GM23338 (cell line): ENCODE measurements around the gene SPHK1. TPM values are rescaled to one million over a fixed set of nuclear protein-coding genes. Genes with fewer than 3 reads are reported as not detected.

Source experiments
- ATAC-seq: fragments of 200-7000 bp; cut with Tn5 transposase; 3 replicates; pipeline ENCODE4 v1.9.1; 2020
- DNase-seq: peaks from one replicate; pipeline ENCODE4 v3.0.0-alpha.2; 2015; ENCODE audit warnings: low spot score
- H2AFZ ChIP-seq: fragments of 200-600 bp; sonication (generic); 2 replicates; pipeline ENCODE4 v1.8.0; 2016; ENCODE audit warnings: antibody characterized with exemption, mild to moderate bottlenecking, moderate library complexity
- H3F3A ChIP-seq: fragments of 200-600 bp; sonication (generic); replicated peaks from 2 replicates; pipeline ENCODE4 v1.8.0; 2017; ENCODE audit warnings: antibody characterized with exemption, mixed run types, low read depth
- H3K27ac ChIP-seq: fragments of 200-600 bp; sonication (generic); 2 replicates; pipeline ENCODE4 v1.6.1; 2016; ENCODE audit warnings: low read depth
- H3K27me3 ChIP-seq: fragments of 200-600 bp; sonication (generic); 2 replicates; pipeline ENCODE4 v1.8.0; 2016; ENCODE audit warnings: mild to moderate bottlenecking, mixed run types, moderate library complexity; ENCODE audit not compliant: insufficient read depth
- H3K36me3 ChIP-seq: fragments of 200-600 bp; sonication (generic); 2 replicates; pipeline ENCODE4 v1.8.0; 2016; ENCODE audit warnings: mild to moderate bottlenecking; ENCODE audit not compliant: insufficient read depth
- H3K4me1 ChIP-seq: fragments of 200-600 bp; sonication (generic); 2 replicates; pipeline ENCODE4 v1.8.0; 2016; ENCODE audit warnings: mild to moderate bottlenecking, moderate library complexity; ENCODE audit not compliant: insufficient read depth
- H3K4me2 ChIP-seq: fragments of 200-600 bp; sonication (generic); 2 replicates; pipeline ENCODE4 v1.7.1; 2017; ENCODE audit warnings: mixed run types
- H3K4me3 ChIP-seq: fragments of 200-600 bp; sonication (generic); 2 replicates; pipeline ENCODE4 v1.6.1; 2016; ENCODE audit warnings: mixed run types
- H3K79me2 ChIP-seq: fragments of 200-600 bp; sonication (generic); replicated peaks from 2 replicates; pipeline ENCODE4 v1.8.0; 2017; ENCODE audit warnings: mild to moderate bottlenecking; ENCODE audit not compliant: insufficient read depth
- H3K9me2 ChIP-seq: fragments of 200-600 bp; sonication (generic); 2 replicates; pipeline ENCODE4 v1.8.0; 2017; ENCODE audit not compliant: insufficient read depth
- H4K20me1 ChIP-seq: fragments of 200-600 bp; sonication (generic); replicated peaks from 2 replicates; pipeline ENCODE4 v1.8.0; 2017; ENCODE audit warnings: mild to moderate bottlenecking; ENCODE audit not compliant: insufficient read depth
- H3K27ac Mint-ChIP-seq: 2 replicates; pipeline ENCODE4 v1.8.0; 2020; ENCODE audit warnings: inconsistent platforms, mild to moderate bottlenecking, moderate library complexity, mixed read lengths
- H3K27me3 Mint-ChIP-seq: 3 replicates; pipeline ENCODE4 v1.8.0; 2022; ENCODE audit warnings: low read depth, mild to moderate bottlenecking, moderate library complexity, mixed read lengths, inconsistent platforms; ENCODE audit not compliant: insufficient read depth, poor library complexity
- H3K36me3 Mint-ChIP-seq: 3 replicates; pipeline ENCODE4 v1.8.0; 2021; ENCODE audit warnings: low read depth, mild to moderate bottlenecking, inconsistent platforms, moderate library complexity, mixed read lengths
- H3K4me1 Mint-ChIP-seq: 3 replicates; pipeline ENCODE4 v1.8.0; 2020; ENCODE audit warnings: mild to moderate bottlenecking, inconsistent platforms, mixed read lengths
- H3K4me3 Mint-ChIP-seq: 3 replicates; pipeline ENCODE4 v1.8.0; 2021; ENCODE audit warnings: moderate library complexity, mild to moderate bottlenecking, inconsistent platforms, mixed read lengths
- H3K9me3 Mint-ChIP-seq: 3 replicates; pipeline ENCODE4 v1.8.0; 2020; ENCODE audit warnings: moderate library complexity, mild to moderate bottlenecking, inconsistent platforms, mixed read lengths
- CREB1 ChIP-seq: fragments of 250-450 bp; sonication (Bioruptor Pico); IDR thresholded peaks from 2 replicates; pipeline ENCODE4 v1.5.0; 2020; ENCODE audit warnings: low read depth, mild to moderate bottlenecking, moderate library complexity
- EZH2 ChIP-seq: fragments of 200-600 bp; sonication (generic); IDR thresholded peaks from one replicate; pipeline ENCODE4 v1.8.0; 2017; ENCODE audit warnings: antibody characterized with exemption, mild to moderate bottlenecking, low read depth; ENCODE audit not compliant: unreplicated experiment
- EZH2phosphoT487 ChIP-seq: fragments of 200-600 bp; sonication (generic); IDR thresholded peaks from one replicate; pipeline ENCODE4 v1.8.1; 2018; ENCODE audit warnings: antibody characterized with exemption; ENCODE audit not compliant: unreplicated experiment
- JUNB ChIP-seq: IDR thresholded peaks from one replicate; pipeline ENCODE4 v1.6.1; 2016; ENCODE audit warnings: antibody characterized with exemption; ENCODE audit not compliant: unreplicated experiment
- NANOG ChIP-seq: IDR thresholded peaks from 2 replicates; pipeline ENCODE4 v1.6.1; 2016; ENCODE audit warnings: antibody characterized with exemption, borderline replicate concordance
- POLR2AphosphoS5 ChIP-seq: IDR thresholded peaks from 2 replicates; pipeline ENCODE4 v1.6.1; 2016; ENCODE audit warnings: antibody characterized with exemption, low read depth
- ZNF114 ChIP-seq: fragments of 250-450 bp; sonication (Bioruptor Pico); IDR thresholded peaks from 2 replicates; pipeline ENCODE4 v1.5.0; 2020; ENCODE audit warnings: mild to moderate bottlenecking, moderate library complexity
- polyA plus RNA-seq: library from polyadenylated mRNA; unstranded; fragments of >200 nt; fragmentation: Nextera tagmentation; extraction: Ambion mirVana; gene quantifications from 2 replicates; pipeline ENCODE4 v1.2.1, GENCODE V29; 2016
- total RNA-seq: library from RNA; depleted of rRNA; stranded (reverse); fragments of >200 nt; shearing (Covaris generic); gene quantifications from 2 replicates; pipeline ENCODE4 v1.2.3, GENCODE V29; 2014
- TF ChIP-seq, protein P1 (sequence below), 2 experiments: fragments of 200-600 bp in 1 of 2; sonication (generic) in 1 of 2; conservative IDR thresholded peaks; 2 replicates each; pipeline versions ENCODE4 v1.5.1 to v1.6.1; 2016 to 2017; ENCODE audit warnings: antibody characterized with exemption in 2 of 2, low read depth in 2 of 2, mild to moderate bottlenecking in 2 of 2, moderate library complexity in 1 of 2
- TF ChIP-seq, protein P2 (sequence below): IDR thresholded peaks from one replicate; pipeline ENCODE4 v1.6.1; 2018; ENCODE audit warnings: antibody characterized with exemption; ENCODE audit not compliant: unreplicated experiment
- TF ChIP-seq, protein P3 (sequence below): IDR thresholded peaks from 2 replicates; pipeline ENCODE4 v1.6.1; 2016; ENCODE audit warnings: antibody characterized with exemption

SPHK1 gene
- total and polyA plus RNA-seq, 2 experiments from 2014 or later: 1.3 to 3.2 TPM

DNA sequence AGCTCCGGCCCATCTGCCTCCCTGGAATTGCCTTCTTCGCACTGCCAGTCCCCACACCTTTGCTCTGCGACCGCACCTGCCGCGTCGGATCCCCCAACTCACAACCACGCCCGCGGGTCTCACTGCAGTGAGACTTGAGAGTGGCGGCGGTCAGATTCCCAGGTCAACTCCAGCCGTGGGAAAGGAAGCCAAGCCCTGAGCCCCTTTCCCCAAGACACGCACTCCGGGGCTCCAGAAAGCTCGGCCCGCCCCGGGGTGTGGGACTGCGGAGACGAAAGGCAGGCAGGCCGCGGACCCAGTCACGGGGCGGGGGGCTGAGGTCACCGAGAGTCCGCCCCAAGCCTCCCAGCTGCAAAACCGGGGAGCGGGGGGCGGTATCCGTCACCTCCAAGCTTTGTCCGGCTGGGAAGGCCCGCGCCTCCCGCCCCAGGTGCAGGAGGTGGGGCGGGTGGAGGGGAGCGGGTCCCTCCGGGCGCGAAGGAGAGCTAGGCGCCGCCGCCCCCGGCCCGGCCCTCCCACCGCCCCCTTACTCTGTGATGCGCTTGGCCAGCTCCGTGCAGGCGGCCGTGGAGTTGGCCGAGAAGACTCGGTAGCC, 31.3 kb upstream of the SPHK1 start (continued):
- TF ChIP-seq EZH2: no peak

DNA sequence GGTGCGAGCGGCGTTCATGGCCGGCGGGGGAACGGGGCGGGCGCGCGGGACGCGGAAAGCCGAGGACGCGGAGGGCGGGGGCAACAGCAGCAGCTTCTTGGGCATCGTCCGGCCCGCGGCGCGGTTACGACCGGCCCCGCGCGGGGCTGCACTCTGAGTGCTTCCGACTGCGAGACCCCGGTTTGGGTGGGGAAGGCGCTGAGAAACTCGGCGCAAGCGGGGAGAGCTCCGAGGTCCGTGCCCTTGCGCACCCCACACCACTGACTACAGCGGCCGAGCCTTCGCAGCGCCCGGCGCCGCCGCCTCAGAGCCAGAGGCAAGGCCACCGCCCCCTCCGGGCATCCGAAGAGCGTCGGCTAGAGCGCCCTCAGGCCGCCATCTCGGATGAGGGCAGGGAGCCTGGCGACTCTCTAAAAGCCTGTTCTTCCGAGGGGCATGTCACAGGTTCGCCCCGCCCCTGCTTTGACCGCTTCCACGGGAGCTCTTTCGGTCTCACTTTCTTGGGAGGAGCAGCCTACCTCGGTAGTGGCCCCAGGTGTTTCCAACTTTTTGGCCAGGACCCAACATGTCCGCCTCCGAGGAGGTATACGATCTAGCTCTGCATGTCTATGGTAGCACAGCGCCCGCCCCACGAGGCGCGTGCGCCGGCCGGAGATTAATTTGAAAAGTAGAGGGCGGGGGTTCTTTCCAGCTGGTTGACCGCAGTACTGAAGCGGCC, 30.7 kb upstream of the SPHK1 start, which contains the start of gene PRPSAP1:
TSS of gene PRPSAP1 (minus strand) at position 318 of the 718 bp plus-strand sequence. CDS start at position 105, 213 bp downstream.
- Histone ChIP-seq H3K4me2 (peak within 1 kb of the TSS; percentile 81), H3K9me2 (no peaks in the 10 kb centered on the region), H3K79me2 (peaks cover 32% of the 10 kb centered on the region), H2AFZ (peak within 1 kb of the TSS; percentile 93), H3K27me3 (no peaks in the 10 kb centered on the region), H4K20me1 (peaks cover 4% of the 10 kb centered on the region; the same call in 1 of the 2 replicates), H3K27ac (peak within 1 kb of the TSS; percentile 94), H3K36me3 (no peaks in the 10 kb centered on the region), H3K4me1 (peaks cover 7% of the 10 kb centered on the region), H3K4me3 (peak within 1 kb of the TSS; percentile 88), H3F3A (no peaks in the 10 kb centered on the region)
- DNase-seq (peak; percentile 96), ATAC-seq (peak; percentile 95)
- H3K27ac Mint-ChIP-seq: peak within 1 kb of the TSS; percentile 100
- peaks cover 17% of the 10 kb centered on the region for H3K27me3 Mint-ChIP-seq
- H3K36me3 Mint-ChIP-seq: peaks cover 2% of the 10 kb centered on the region; the same call in 2 of the 3 replicates
- peaks cover 14% of the 10 kb centered on the region; the same call in 2 of the 3 replicates for H3K4me1 Mint-ChIP-seq
- no peaks in the 10 kb centered on the region for H3K9me3 Mint-ChIP-seq
- H3K4me3 Mint-ChIP-seq: peak within 1 kb of the TSS; percentile 95
- TF ChIP-seq, protein P1, sequence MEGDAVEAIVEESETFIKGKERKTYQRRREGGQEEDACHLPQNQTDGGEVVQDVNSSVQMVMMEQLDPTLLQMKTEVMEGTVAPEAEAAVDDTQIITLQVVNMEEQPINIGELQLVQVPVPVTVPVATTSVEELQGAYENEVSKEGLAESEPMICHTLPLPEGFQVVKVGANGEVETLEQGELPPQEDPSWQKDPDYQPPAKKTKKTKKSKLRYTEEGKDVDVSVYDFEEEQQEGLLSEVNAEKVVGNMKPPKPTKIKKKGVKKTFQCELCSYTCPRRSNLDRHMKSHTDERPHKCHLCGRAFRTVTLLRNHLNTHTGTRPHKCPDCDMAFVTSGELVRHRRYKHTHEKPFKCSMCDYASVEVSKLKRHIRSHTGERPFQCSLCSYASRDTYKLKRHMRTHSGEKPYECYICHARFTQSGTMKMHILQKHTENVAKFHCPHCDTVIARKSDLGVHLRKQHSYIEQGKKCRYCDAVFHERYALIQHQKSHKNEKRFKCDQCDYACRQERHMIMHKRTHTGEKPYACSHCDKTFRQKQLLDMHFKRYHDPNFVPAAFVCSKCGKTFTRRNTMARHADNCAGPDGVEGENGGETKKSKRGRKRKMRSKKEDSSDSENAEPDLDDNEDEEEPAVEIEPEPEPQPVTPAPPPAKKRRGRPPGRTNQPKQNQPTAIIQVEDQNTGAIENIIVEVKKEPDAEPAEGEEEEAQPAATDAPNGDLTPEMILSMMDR (conservative IDR thresholded peaks at IDR 0.05; ENCODE audit: low read depth in 2 of 2): no peak
- TF ChIP-seq EZH2phosphoT487: no peak
- TF ChIP-seq POLR2AphosphoS5: peak; percentile 94
- TF ChIP-seq, protein P2, sequence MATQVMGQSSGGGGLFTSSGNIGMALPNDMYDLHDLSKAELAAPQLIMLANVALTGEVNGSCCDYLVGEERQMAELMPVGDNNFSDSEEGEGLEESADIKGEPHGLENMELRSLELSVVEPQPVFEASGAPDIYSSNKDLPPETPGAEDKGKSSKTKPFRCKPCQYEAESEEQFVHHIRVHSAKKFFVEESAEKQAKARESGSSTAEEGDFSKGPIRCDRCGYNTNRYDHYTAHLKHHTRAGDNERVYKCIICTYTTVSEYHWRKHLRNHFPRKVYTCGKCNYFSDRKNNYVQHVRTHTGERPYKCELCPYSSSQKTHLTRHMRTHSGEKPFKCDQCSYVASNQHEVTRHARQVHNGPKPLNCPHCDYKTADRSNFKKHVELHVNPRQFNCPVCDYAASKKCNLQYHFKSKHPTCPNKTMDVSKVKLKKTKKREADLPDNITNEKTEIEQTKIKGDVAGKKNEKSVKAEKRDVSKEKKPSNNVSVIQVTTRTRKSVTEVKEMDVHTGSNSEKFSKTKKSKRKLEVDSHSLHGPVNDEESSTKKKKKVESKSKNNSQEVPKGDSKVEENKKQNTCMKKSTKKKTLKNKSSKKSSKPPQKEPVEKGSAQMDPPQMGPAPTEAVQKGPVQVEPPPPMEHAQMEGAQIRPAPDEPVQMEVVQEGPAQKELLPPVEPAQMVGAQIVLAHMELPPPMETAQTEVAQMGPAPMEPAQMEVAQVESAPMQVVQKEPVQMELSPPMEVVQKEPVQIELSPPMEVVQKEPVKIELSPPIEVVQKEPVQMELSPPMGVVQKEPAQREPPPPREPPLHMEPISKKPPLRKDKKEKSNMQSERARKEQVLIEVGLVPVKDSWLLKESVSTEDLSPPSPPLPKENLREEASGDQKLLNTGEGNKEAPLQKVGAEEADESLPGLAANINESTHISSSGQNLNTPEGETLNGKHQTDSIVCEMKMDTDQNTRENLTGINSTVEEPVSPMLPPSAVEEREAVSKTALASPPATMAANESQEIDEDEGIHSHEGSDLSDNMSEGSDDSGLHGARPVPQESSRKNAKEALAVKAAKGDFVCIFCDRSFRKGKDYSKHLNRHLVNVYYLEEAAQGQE: peak; percentile 17
- TF ChIP-seq NANOG: no peak
- TF ChIP-seq JUNB: no peak
- TF ChIP-seq, protein P3, sequence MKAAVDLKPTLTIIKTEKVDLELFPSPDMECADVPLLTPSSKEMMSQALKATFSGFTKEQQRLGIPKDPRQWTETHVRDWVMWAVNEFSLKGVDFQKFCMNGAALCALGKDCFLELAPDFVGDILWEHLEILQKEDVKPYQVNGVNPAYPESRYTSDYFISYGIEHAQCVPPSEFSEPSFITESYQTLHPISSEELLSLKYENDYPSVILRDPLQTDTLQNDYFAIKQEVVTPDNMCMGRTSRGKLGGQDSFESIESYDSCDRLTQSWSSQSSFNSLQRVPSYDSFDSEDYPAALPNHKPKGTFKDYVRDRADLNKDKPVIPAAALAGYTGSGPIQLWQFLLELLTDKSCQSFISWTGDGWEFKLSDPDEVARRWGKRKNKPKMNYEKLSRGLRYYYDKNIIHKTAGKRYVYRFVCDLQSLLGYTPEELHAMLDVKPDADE: peak; percentile 74
- no peak for TF ChIP-seq EZH2
- TF ChIP-seq ZNF114: 0 out of 2 replicates have a peak, but pooled peaks have one; percentile 23
- TF ChIP-seq CREB1 (CRISPR knock-in tag): 0 out of 2 replicates have a peak, but pooled peaks have one; percentile 31
